Parathyroid adenoma (tissue), 2 donors: ENCODE measurements around the gene UMPS.

Experiments used
- H2AFZ ChIP-seq: fragments of 300-600 bp; sonication (generic); one replicate; pipeline ENCODE4 v1.7.0; 2017; ENCODE audit warnings: antibody characterized with exemption, mild to moderate bottlenecking
- H3K27ac ChIP-seq: fragments of 300-600 bp; sonication (generic); one replicate; pipeline ENCODE4 v1.7.0; 2017
- H3K27me3 ChIP-seq: fragments of 300-600 bp; sonication (generic); one replicate; pipeline ENCODE4 v1.7.0; 2017; ENCODE audit warnings: low read length; ENCODE audit not compliant: control insufficient read depth, insufficient read depth
- H3K36me3 ChIP-seq: fragments of 300-600 bp; sonication (generic); one replicate; pipeline ENCODE4 v1.7.0; 2017; ENCODE audit warnings: low read length; ENCODE audit not compliant: control insufficient read depth, insufficient read depth
- H3K4me1 ChIP-seq: fragments of 300-600 bp; sonication (generic); one replicate; pipeline ENCODE4 v1.7.0; 2017; ENCODE audit warnings: control low read depth
- H3K4me2 ChIP-seq: fragments of 300-600 bp; sonication (generic); one replicate; pipeline ENCODE4 v1.7.0; 2017; ENCODE audit warnings: low read length
- H3K4me3 ChIP-seq: fragments of 300-600 bp; sonication (generic); one replicate; pipeline ENCODE4 v1.7.0; 2017; ENCODE audit warnings: low read depth, low read length
- H3K79me2 ChIP-seq: fragments of 300-600 bp; sonication (generic); one replicate; pipeline ENCODE4 v1.7.0; 2017; ENCODE audit warnings: control low read depth
- H3K9ac ChIP-seq: fragments of 300-600 bp; sonication (generic); one replicate; pipeline ENCODE4 v1.7.0; 2017; ENCODE audit warnings: mild to moderate bottlenecking
- H3K9me3 ChIP-seq: fragments of 300-600 bp; sonication (generic); one replicate; pipeline ENCODE4 v1.7.0; 2017; ENCODE audit warnings: low read length; ENCODE audit not compliant: control insufficient read depth
- CTCF ChIP-seq: fragments of 300-600 bp; sonication (generic); IDR thresholded peaks from one replicate; pipeline ENCODE4 v1.7.0; 2017; ENCODE audit warnings: antibody characterized with exemption, mild to moderate bottlenecking
- donor health status: primary hyperparathyroidism.

Gene UMPS

GRCh38 chr3:124793054-124793739 lies 62.9 kb downstream of the UMPS start:
- TF ChIP-seq CTCF, result no peak

GRCh38 chr3:124796477-124796876 lies 66.2 kb downstream of the UMPS start:
- peaks cover 3% of the 10 kb centered on the region for H3K79me2 ChIP-seq
- no peak overlapping the region for H3K27ac ChIP-seq
- H3K9me3 ChIP-seq, result no peaks in the 10 kb centered on the region
- peaks cover 18% of the 10 kb centered on the region for H3K4me1 ChIP-seq
- no peak overlapping the region for H2AFZ ChIP-seq
- H3K4me3 ChIP-seq, result no peak overlapping the region
- H3K9ac ChIP-seq, result no peak overlapping the region
- H3K4me2 ChIP-seq, result no peak overlapping the region
- no peaks in the 10 kb centered on the region for H3K27me3 ChIP-seq
- no peaks in the 10 kb centered on the region for H3K36me3 ChIP-seq
- no peak for TF ChIP-seq CTCF

More at GRCh38 chr3:124793054-124793739, 62.9 kb downstream of the UMPS start:
- no peaks in the 10 kb centered on the region for H3K9me3 ChIP-seq
- H3K36me3 ChIP-seq, result no peaks in the 10 kb centered on the region
- H3K4me2 ChIP-seq, result no peak overlapping the region
- no peak overlapping the region for H3K9ac ChIP-seq
- H3K4me1 ChIP-seq, result peaks cover 12% of the 10 kb centered on the region
- H3K79me2 ChIP-seq, result peaks cover 3% of the 10 kb centered on the region
- no peak overlapping the region for H2AFZ ChIP-seq
- no peaks in the 10 kb centered on the region for H3K27me3 ChIP-seq
- H3K4me3 ChIP-seq, result no peak overlapping the region
- H3K27ac ChIP-seq, result no peak overlapping the region

GRCh38 chr3:124797426-124797945 lies 67.2 kb downstream of the UMPS start:
- Histone ChIP-seq H2AFZ (no peak overlapping the region), H3K36me3 (no peaks in the 10 kb centered on the region), H3K4me2 (no peak overlapping the region), H3K9me3 (no peaks in the 10 kb centered on the region), H3K4me1 (peaks cover 11% of the 10 kb centered on the region), H3K79me2 (peaks cover 3% of the 10 kb centered on the region), H3K27ac (no peak overlapping the region), H3K27me3 (no peaks in the 10 kb centered on the region), H3K9ac (no peak overlapping the region), H3K4me3 (no peak overlapping the region)
- TF ChIP-seq CTCF, result no peak
